Liver (tissue), 3 donors: ENCODE measurements around the gene AGTPBP1.

Experiments used
- EGR1 ChIP-seq, 2 donors: IDR thresholded peaks; 2 replicates each; pipeline ENCODE4 v1.6.1; 2016 to 2018; ENCODE audit warnings: antibody characterized with exemption in 2 of 2, low read depth in 2 of 2
- GABPA ChIP-seq, 2 donors: IDR thresholded peaks in 1 of 2; conservative IDR thresholded peaks in 1 of 2; 2 replicates each; pipeline ENCODE4 v1.6.1; 2016; ENCODE audit warnings: antibody characterized with exemption in 2 of 2, mild to moderate bottlenecking in 1 of 2, moderate library complexity in 1 of 2
- JUND ChIP-seq, 2 donors: IDR thresholded peaks; 2 replicates each; pipeline ENCODE4 v1.6.1; 2016; ENCODE audit warnings: antibody characterized with exemption in 2 of 2
- RAD21 ChIP-seq, 2 donors: IDR thresholded peaks; 2 replicates each; pipeline ENCODE4 v1.6.1; 2016; ENCODE audit warnings: antibody characterized with exemption in 2 of 2, mild to moderate bottlenecking in 2 of 2
- SP1 ChIP-seq: IDR thresholded peaks from 2 replicates; pipeline ENCODE4 v1.6.1; 2018; ENCODE audit warnings: antibody characterized with exemption, mild to moderate bottlenecking
- TAF1 ChIP-seq: conservative IDR thresholded peaks from 2 replicates; pipeline ENCODE4 v1.6.1; 2016; ENCODE audit warnings: antibody characterized with exemption, mild to moderate bottlenecking
- YY1 ChIP-seq: IDR thresholded peaks from 2 replicates; pipeline ENCODE4 v1.6.1; 2016; ENCODE audit warnings: antibody characterized with exemption, mild to moderate bottlenecking
- TF ChIP-seq, protein P1 (sequence below): fragments of 150-350 bp; IDR thresholded peaks from 2 replicates; pipeline ENCODE4 v1.5.1; 2017; ENCODE audit warnings: improper control_type of control experiment, low read depth, low read length; ENCODE audit not compliant: missing input control
- TF ChIP-seq, protein P2 (sequence below): IDR thresholded peaks from 2 replicates; pipeline ENCODE4 v1.6.1; 2016; ENCODE audit warnings: antibody characterized with exemption
- TF ChIP-seq, protein P3 (sequence below): IDR thresholded peaks from 2 replicates; pipeline ENCODE4 v1.6.1; 2016; ENCODE audit warnings: antibody characterized with exemption
- TF ChIP-seq, protein P4 (sequence below): IDR thresholded peaks from 2 replicates; pipeline ENCODE4 v1.6.1; 2016; ENCODE audit warnings: antibody characterized with exemption
- donor health status: healthy.
- donor health status: healthy.

DNA sequence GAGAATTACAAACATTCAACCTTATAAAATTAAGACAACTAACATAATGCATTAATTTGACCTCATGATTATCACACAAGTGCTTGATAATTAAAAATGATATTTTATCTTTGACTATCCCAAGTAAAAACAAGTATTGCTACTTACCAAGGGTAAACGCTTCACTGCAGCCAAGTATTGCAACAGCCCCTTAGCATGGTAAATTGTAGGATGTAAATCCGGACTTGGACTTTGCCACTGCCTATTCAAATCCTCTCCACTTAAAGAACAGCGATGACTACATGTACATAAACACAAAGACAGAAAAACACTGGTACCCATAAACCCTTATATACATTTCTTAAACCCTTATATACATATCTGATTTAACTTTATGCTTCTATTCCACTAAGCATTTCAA lies 155.1 kb downstream of the AGTPBP1 start:
- TF ChIP-seq, protein P1, sequence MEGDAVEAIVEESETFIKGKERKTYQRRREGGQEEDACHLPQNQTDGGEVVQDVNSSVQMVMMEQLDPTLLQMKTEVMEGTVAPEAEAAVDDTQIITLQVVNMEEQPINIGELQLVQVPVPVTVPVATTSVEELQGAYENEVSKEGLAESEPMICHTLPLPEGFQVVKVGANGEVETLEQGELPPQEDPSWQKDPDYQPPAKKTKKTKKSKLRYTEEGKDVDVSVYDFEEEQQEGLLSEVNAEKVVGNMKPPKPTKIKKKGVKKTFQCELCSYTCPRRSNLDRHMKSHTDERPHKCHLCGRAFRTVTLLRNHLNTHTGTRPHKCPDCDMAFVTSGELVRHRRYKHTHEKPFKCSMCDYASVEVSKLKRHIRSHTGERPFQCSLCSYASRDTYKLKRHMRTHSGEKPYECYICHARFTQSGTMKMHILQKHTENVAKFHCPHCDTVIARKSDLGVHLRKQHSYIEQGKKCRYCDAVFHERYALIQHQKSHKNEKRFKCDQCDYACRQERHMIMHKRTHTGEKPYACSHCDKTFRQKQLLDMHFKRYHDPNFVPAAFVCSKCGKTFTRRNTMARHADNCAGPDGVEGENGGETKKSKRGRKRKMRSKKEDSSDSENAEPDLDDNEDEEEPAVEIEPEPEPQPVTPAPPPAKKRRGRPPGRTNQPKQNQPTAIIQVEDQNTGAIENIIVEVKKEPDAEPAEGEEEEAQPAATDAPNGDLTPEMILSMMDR = no peak
- TF ChIP-seq JUND (IDR thresholded peaks at IDR 0.05) (no peak), EGR1 (IDR thresholded peaks at IDR 0.05; ENCODE audit: low read depth in 2 of 2) (no peak), SP1 (no peak), YY1 (no peak), RAD21 (IDR thresholded peaks at IDR 0.05) (no peak), GABPA (IDR thresholded peaks at IDR 0.05 in 1 of 2, conservative IDR thresholded peaks at IDR 0.05 in 1 of 2) (no peak), TAF1 (no peak)
- TF ChIP-seq, protein P2, sequence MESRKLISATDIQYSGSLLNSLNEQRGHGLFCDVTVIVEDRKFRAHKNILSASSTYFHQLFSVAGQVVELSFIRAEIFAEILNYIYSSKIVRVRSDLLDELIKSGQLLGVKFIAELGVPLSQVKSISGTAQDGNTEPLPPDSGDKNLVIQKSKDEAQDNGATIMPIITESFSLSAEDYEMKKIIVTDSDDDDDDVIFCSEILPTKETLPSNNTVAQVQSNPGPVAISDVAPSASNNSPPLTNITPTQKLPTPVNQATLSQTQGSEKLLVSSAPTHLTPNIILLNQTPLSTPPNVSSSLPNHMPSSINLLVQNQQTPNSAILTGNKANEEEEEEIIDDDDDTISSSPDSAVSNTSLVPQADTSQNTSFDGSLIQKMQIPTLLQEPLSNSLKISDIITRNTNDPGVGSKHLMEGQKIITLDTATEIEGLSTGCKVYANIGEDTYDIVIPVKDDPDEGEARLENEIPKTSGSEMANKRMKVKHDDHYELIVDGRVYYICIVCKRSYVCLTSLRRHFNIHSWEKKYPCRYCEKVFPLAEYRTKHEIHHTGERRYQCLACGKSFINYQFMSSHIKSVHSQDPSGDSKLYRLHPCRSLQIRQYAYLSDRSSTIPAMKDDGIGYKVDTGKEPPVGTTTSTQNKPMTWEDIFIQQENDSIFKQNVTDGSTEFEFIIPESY = no peak
- TF ChIP-seq, protein P3, sequence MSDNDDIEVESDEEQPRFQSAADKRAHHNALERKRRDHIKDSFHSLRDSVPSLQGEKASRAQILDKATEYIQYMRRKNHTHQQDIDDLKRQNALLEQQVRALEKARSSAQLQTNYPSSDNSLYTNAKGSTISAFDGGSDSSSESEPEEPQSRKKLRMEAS = no peak
- TF ChIP-seq, protein P4, sequence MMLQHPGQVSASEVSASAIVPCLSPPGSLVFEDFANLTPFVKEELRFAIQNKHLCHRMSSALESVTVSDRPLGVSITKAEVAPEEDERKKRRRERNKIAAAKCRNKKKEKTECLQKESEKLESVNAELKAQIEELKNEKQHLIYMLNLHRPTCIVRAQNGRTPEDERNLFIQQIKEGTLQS = no peak
